ENCODE measurements around the gene ITGA1.

DNA sequence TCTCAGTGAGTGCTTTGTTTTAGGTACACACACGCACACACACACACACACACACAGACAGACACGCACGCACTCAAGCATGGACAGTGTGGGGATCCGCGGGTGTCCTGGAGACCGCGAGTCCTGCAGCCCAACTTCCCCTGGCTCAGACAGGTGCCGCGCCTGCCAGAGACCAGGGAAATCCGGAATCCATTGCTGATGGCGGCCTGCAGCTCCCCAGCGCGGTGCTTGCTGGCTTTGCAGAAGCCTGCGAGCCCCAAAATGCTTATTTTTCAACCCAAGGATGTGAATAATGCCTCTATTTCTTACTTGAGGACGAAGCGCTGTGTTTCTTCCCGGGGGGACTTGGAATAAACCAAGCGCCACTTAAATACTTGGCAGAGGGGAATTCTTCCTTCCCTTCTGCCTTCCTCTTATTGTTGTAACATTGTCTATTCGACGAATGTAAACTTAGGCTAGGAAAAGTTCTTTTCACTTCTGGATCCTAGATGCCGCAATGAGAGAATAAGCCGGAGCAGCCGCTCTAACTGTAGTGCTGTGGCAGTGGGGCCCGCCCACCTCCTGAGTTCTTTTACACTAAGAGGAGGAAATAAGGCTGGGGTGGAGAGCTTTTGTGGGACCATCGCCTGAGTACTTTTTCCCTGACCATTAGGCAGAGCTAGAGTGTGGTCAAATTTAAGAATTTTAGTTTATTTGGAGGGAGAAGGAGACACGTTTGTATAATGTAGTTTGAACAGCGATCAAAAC is 202.2 kb downstream of the ITGA1 start:
- TF ChIP-seq, protein P1, sequence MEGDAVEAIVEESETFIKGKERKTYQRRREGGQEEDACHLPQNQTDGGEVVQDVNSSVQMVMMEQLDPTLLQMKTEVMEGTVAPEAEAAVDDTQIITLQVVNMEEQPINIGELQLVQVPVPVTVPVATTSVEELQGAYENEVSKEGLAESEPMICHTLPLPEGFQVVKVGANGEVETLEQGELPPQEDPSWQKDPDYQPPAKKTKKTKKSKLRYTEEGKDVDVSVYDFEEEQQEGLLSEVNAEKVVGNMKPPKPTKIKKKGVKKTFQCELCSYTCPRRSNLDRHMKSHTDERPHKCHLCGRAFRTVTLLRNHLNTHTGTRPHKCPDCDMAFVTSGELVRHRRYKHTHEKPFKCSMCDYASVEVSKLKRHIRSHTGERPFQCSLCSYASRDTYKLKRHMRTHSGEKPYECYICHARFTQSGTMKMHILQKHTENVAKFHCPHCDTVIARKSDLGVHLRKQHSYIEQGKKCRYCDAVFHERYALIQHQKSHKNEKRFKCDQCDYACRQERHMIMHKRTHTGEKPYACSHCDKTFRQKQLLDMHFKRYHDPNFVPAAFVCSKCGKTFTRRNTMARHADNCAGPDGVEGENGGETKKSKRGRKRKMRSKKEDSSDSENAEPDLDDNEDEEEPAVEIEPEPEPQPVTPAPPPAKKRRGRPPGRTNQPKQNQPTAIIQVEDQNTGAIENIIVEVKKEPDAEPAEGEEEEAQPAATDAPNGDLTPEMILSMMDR (IDR thresholded peaks at IDR 0.05 in 4 of 5, conservative IDR thresholded peaks at IDR 0.05 in 1 of 5) = no peak
- no peak for TF ChIP-seq POLR2A (IDR thresholded peaks at IDR 0.05)
